H9 (cell line): ENCODE measurements around the gene ZCCHC7. TPM values are rescaled to one million over a fixed set of nuclear protein-coding genes. Genes with fewer than 3 reads are reported as not detected.

Experiments used
- DNase-seq: peaks from one replicate; pipeline ENCODE4 v3.0.0-alpha.2; 2017
- H2AFZ ChIP-seq: one replicate; pipeline ENCODE4 v1.6.1; 2013; ENCODE audit warnings: mild to moderate bottlenecking, low read length, control low read depth, moderate library complexity
- H2AK5ac ChIP-seq: 2 replicates; pipeline ENCODE4 v1.6.1; 2013; ENCODE audit warnings: low read length, control low read depth, mixed read lengths; ENCODE audit not compliant: insufficient read length
- H2BK120ac ChIP-seq: one replicate; pipeline ENCODE4 v1.6.1; 2013; ENCODE audit warnings: low read depth, mild to moderate bottlenecking, low read length, control low read depth, inconsistent platforms; ENCODE audit not compliant: poor library complexity, severe bottlenecking
- H2BK12ac ChIP-seq: 2 replicates; pipeline ENCODE4 v1.6.1; 2013; ENCODE audit warnings: low read length, control low read depth, mixed read lengths, low read depth; ENCODE audit not compliant: insufficient read length
- H2BK15ac ChIP-seq: 2 replicates; pipeline ENCODE4 v1.6.1; 2013; ENCODE audit warnings: low read depth, low read length, control low read depth
- H2BK20ac ChIP-seq: one replicate; pipeline ENCODE4 v1.6.1; 2013; ENCODE audit warnings: low read depth, mild to moderate bottlenecking, low read length, control low read depth, inconsistent platforms; ENCODE audit not compliant: poor library complexity, severe bottlenecking
- H2BK5ac ChIP-seq: 2 replicates; pipeline ENCODE4 v1.6.1; 2013; ENCODE audit warnings: low read length, control low read depth, mixed read lengths; ENCODE audit not compliant: insufficient read length
- H3K14ac ChIP-seq: 2 replicates; pipeline ENCODE4 v1.6.1; 2013; ENCODE audit warnings: low read length, control low read depth; ENCODE audit not compliant: insufficient read depth
- H3K18ac ChIP-seq: 2 replicates; pipeline ENCODE4 v1.6.1; 2013; ENCODE audit warnings: low read depth, mild to moderate bottlenecking, mixed read lengths, low read length, control low read depth; ENCODE audit not compliant: insufficient read length
- H3K23ac ChIP-seq: 2 replicates; pipeline ENCODE4 v1.6.1; 2013; ENCODE audit warnings: low read length, control low read depth, mixed read lengths, low read depth; ENCODE audit not compliant: insufficient read length
- H3K23me2 ChIP-seq: 2 replicates; pipeline ENCODE4 v1.6.1; 2013; ENCODE audit warnings: low read depth, mild to moderate bottlenecking, mixed read lengths, low read length, control low read depth; ENCODE audit not compliant: insufficient read length, poor library complexity, severe bottlenecking
- H3K27ac ChIP-seq: 2 replicates; pipeline ENCODE4 v1.5.1; 2013; ENCODE audit warnings: low read length, control low read depth, mixed read lengths, low read depth; ENCODE audit not compliant: insufficient read length
- H3K27me3 ChIP-seq: 2 replicates; pipeline ENCODE4 v1.6.1; 2013; ENCODE audit warnings: low read length, control low read depth, inconsistent platforms; ENCODE audit not compliant: insufficient read depth
- H3K4ac ChIP-seq: 2 replicates; pipeline ENCODE4 v1.6.1; 2013; ENCODE audit warnings: low read depth, mild to moderate bottlenecking, control low read depth, inconsistent platforms, low read length, moderate library complexity
- H3K4me1 ChIP-seq: 2 replicates; pipeline ENCODE4 v1.6.1; 2013; ENCODE audit warnings: low read length, control low read depth, inconsistent platforms; ENCODE audit not compliant: insufficient read depth
- H3K4me2 ChIP-seq: 2 replicates; pipeline ENCODE4 v1.6.1; 2013; ENCODE audit warnings: low read length, control low read depth, mixed read lengths; ENCODE audit not compliant: insufficient read length, insufficient read depth
- H3K56ac ChIP-seq: 2 replicates; pipeline ENCODE4 v1.6.1; 2013; ENCODE audit warnings: low read depth, mild to moderate bottlenecking, mixed read lengths, low read length, control low read depth; ENCODE audit not compliant: insufficient read length
- H3K79me1 ChIP-seq: 2 replicates; pipeline ENCODE4 v1.6.1; 2013; ENCODE audit warnings: low read depth, mild to moderate bottlenecking, moderate library complexity, low read length, control low read depth, inconsistent platforms; ENCODE audit not compliant: insufficient read depth, poor library complexity, severe bottlenecking
- H3K79me2 ChIP-seq: 2 replicates; pipeline ENCODE4 v1.6.1; 2013; ENCODE audit warnings: low read length, control low read depth, inconsistent platforms; ENCODE audit not compliant: insufficient read depth
- H3K9ac ChIP-seq: 2 replicates; pipeline ENCODE4 v1.6.1; 2013; ENCODE audit warnings: low read length, control low read depth, mixed read lengths; ENCODE audit not compliant: insufficient read length; ENCODE audit errors: extremely low read depth
- H3K9me3 ChIP-seq: one replicate; pipeline ENCODE4 v1.6.1; 2013; ENCODE audit warnings: low read depth, low read length, inconsistent platforms; ENCODE audit not compliant: control insufficient read depth
- H3T11ph ChIP-seq: one replicate; pipeline ENCODE4 v1.6.1; 2013; ENCODE audit warnings: mild to moderate bottlenecking, low read length, control low read depth, inconsistent platforms
- H4K20me1 ChIP-seq: one replicate; pipeline ENCODE4 v1.6.1; 2013; ENCODE audit not compliant: control insufficient read depth, insufficient read length, insufficient read depth
- H4K5ac ChIP-seq: 2 replicates; pipeline ENCODE4 v1.6.1; 2013; ENCODE audit warnings: low read depth, mild to moderate bottlenecking, mixed read lengths, low read length, control low read depth; ENCODE audit not compliant: insufficient read length
- H4K8ac ChIP-seq: replicated peaks from 2 replicates; pipeline ENCODE4 v1.6.1; 2013; ENCODE audit warnings: low read length, control low read depth, mixed read lengths, low read depth; ENCODE audit not compliant: insufficient read length
- H4K91ac ChIP-seq: 2 replicates; pipeline ENCODE4 v1.6.1; 2013; ENCODE audit warnings: low read depth, mild to moderate bottlenecking, moderate library complexity, mixed read lengths, low read length, control low read depth; ENCODE audit not compliant: insufficient read length
- H3K27ac Mint-ChIP-seq, 3 experiments: 2 replicates in 2 of 3; 3 replicates in 1 of 3; pipeline ENCODE4 v1.8.0; 2020 to 2021; ENCODE audit warnings: mixed read lengths in 3 of 3, mild to moderate bottlenecking in 1 of 3, moderate library complexity in 1 of 3
- H3K27me3 Mint-ChIP-seq: 2 replicates; pipeline ENCODE4 v1.8.0; 2021; ENCODE audit warnings: low read depth, mild to moderate bottlenecking, moderate library complexity, mixed read lengths
- H3K36me3 Mint-ChIP-seq, 3 experiments: 2 replicates in 2 of 3; 3 replicates in 1 of 3; pipeline ENCODE4 v1.8.0; 2020 to 2021; ENCODE audit warnings: low read depth in 3 of 3, mixed read lengths in 3 of 3; ENCODE audit not compliant: insufficient read depth in 1 of 3
- H3K4me1 Mint-ChIP-seq, 2 experiments: 2 replicates each; pipeline ENCODE4 v1.8.0; 2020; ENCODE audit warnings: mixed read lengths in 2 of 2
- H3K4me3 Mint-ChIP-seq, 2 experiments: 2 replicates in 1 of 2; 3 replicates in 1 of 2; pipeline ENCODE4 v1.8.0; 2020 to 2021; ENCODE audit warnings: mild to moderate bottlenecking in 2 of 2, mixed read lengths in 2 of 2, moderate library complexity in 1 of 2
- H3K9me3 Mint-ChIP-seq, 2 experiments: 2 replicates in 1 of 2; 3 replicates in 1 of 2; pipeline ENCODE4 v1.8.0; 2020; ENCODE audit warnings: mild to moderate bottlenecking in 2 of 2, mixed read lengths in 2 of 2, moderate library complexity in 1 of 2
- CTCF ChIP-seq: fragments of 200-600 bp; sonication (generic); conservative IDR thresholded peaks from 3 replicates; pipeline ENCODE4 v1.8.0; 2021; ENCODE audit warnings: antibody characterized with exemption, mild to moderate bottlenecking
- WGBS: extraction: QIAGEN DNeasy Blood & Tissue Kit; methylation state at CpG from one replicate; pipeline ENCODE4 v1.1.7; 2013; ENCODE audit warnings: missing lambda C conversion rate, low lambda C conversion rate, mixed read lengths; ENCODE audit not compliant: insufficient read length; ENCODE audit errors: extremely low coverage; 5-methylcytosine and 5-hydroxymethylcytosine counted together
- total RNA-seq: library from RNA; stranded (reverse); gene quantifications from 2 replicates; pipeline ENCODE4 v1.2.1, GENCODE V29; 2021

ZCCHC7 gene
- total RNA-seq, 1 experiment from 2014 or later: 20.3 TPM

- peak overlapping the region; percentile 5 to 86 (median 67); a peak in 5 of 7 replicates for H3K27ac Mint-ChIP-seq
- TF ChIP-seq CTCF: no peak
- Histone ChIP-seq H3K9ac (no peak overlapping the region), H3K79me2 (no peaks in the 10 kb centered on the region; the same call in 1 of the 2 replicates), H3K9me3 (no peaks in the 10 kb centered on the region), H3K18ac (no peak overlapping the region), H4K8ac (no peak overlapping the region), H2BK120ac (no peak overlapping the region), H3K23ac (no peak overlapping the region), H3K4ac (no peak overlapping the region), H3K4me2 (no peak overlapping the region), H3K27me3 (no peaks in the 10 kb centered on the region), H3K23me2 (no peaks in the 10 kb centered on the region), H4K5ac (no peak overlapping the region), H2BK5ac (no peak overlapping the region), H4K91ac (no peak overlapping the region), H2AK5ac (no peak overlapping the region), H3K56ac (no peak overlapping the region), H3T11ph (no peak overlapping the region), H3K4me1 (peaks cover 9% of the 10 kb centered on the region; the same call in 1 of the 2 replicates), H3K14ac (no peak overlapping the region), H2BK20ac (no peak overlapping the region), H2BK12ac (no peak overlapping the region), H4K20me1 (no peaks in the 10 kb centered on the region), H2AFZ (no peak overlapping the region), H2BK15ac (no peak overlapping the region), H3K27ac (no peak overlapping the region), H3K79me1 (no peaks in the 10 kb centered on the region)
- no CpG with 5 or more reads among the region's 1 CpG for WGBS
- peaks cover 12 to 14% (median 13%) of the 10 kb centered on the region in 3 experiments for H3K36me3 Mint-ChIP-seq
- H3K4me1 Mint-ChIP-seq: peaks cover 47 to 60% of the 10 kb centered on the region in 2 experiments
- peaks cover 11 to 13% of the 10 kb centered on the region in 2 experiments for H3K9me3 Mint-ChIP-seq
- H3K4me3 Mint-ChIP-seq: no peak overlapping the region; a peak in 1 of 5 replicates
- H3K27me3 Mint-ChIP-seq: no peaks in the 10 kb centered on the region; the same call in 1 of the 2 replicates
- DNase-seq: no peak
Observed at GRCh38 chr9:37200433-37201005, 80.1 kb downstream of the ZCCHC7 start.
